ENCODE data around the gene LRRC8B.

DNA sequence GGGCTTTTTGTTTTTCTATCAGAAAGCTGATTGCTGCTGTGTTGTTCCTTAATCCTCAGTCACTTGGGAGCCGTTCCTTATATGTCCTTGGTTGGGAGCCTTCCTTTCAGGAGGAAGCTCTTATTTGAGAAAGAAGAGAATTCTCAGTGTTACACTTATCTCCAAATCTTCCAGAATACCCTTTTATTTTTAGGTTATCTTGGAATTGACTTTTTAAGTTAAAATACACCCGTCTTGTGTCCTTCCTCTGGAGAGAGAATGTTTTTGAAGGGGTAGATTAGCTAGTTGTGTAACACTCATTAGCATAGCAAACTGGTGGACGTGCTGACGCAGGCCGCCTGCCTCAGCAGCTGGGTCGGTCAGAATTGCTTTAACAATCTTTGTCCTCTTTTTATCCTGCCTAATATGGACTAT is 42.1 kb downstream of the LRRC8B start:
- no peak for TF ChIP-seq EZH2 (IDR thresholded peaks at IDR 0.05; ENCODE audit: insufficient read depth, low read length)
- TF ChIP-seq, protein P1, sequence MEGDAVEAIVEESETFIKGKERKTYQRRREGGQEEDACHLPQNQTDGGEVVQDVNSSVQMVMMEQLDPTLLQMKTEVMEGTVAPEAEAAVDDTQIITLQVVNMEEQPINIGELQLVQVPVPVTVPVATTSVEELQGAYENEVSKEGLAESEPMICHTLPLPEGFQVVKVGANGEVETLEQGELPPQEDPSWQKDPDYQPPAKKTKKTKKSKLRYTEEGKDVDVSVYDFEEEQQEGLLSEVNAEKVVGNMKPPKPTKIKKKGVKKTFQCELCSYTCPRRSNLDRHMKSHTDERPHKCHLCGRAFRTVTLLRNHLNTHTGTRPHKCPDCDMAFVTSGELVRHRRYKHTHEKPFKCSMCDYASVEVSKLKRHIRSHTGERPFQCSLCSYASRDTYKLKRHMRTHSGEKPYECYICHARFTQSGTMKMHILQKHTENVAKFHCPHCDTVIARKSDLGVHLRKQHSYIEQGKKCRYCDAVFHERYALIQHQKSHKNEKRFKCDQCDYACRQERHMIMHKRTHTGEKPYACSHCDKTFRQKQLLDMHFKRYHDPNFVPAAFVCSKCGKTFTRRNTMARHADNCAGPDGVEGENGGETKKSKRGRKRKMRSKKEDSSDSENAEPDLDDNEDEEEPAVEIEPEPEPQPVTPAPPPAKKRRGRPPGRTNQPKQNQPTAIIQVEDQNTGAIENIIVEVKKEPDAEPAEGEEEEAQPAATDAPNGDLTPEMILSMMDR (IDR thresholded peaks at IDR 0.05; ENCODE audit: insufficient read depth, low read depth, low read length) = no peak

Data from astrocyte (in vitro differentiated cells and primary cell).